Esophagus squamous epithelium (tissue), 5 donors: ENCODE data around the gene TSN. TPM values are rescaled to one million over a fixed set of nuclear protein-coding genes. Genes with fewer than 3 reads are reported as not detected.
A peak's percentile ranks its signal among the peaks of the same experiment; 100 is the strongest.

Source experiments
- DNase-seq: peaks from one replicate; lab custom pipeline; 2025; lab: John Stamatoyannopoulos, UW
- H3K27ac ChIP-seq, 4 donors: fragments of 200-600 bp; sonication (generic); one replicate each; pipeline ENCODE4 v1.5.1; 2016 to 2019; ENCODE audit warnings: mild to moderate bottlenecking in 1 of 4
- H3K27me3 ChIP-seq, 4 donors: fragments of 200-600 bp; sonication (generic); 1 replicate in 3 of 4; 2 replicates in 1 of 4; pipeline versions ENCODE4 v1.5.1 to v1.6.0; 2017 to 2021; ENCODE audit warnings: antibody characterized with exemption in 1 of 4
- H3K36me3 ChIP-seq, 3 donors: fragments of 200-600 bp; sonication (generic); one replicate each; pipeline ENCODE4 v1.5.1; 2016 to 2019
- H3K4me1 ChIP-seq, 3 donors: fragments of 200-600 bp; sonication (generic); one replicate each; pipeline ENCODE4 v1.5.1; 2017 to 2019
- H3K4me3 ChIP-seq, 4 donors: fragments of 200-600 bp; sonication (generic); 1 replicate in 3 of 4; 2 replicates in 1 of 4; pipeline ENCODE4 v1.5.1; 2016 to 2019; ENCODE audit warnings: mild to moderate bottlenecking in 2 of 4, moderate library complexity in 1 of 4
- H3K9me3 ChIP-seq, 3 donors: fragments of 200-600 bp; sonication (generic); one replicate each; pipeline ENCODE4 v1.5.1; 2016 to 2019
- POLR2A ChIP-seq, 4 donors: fragments of 450-650 bp; IDR thresholded peaks; one replicate each; pipeline ENCODE4 v1.6.1; 2017; ENCODE audit warnings: antibody characterized with exemption in 4 of 4, mild to moderate bottlenecking in 4 of 4, moderate library complexity in 3 of 4
- WGBS, 2 donors: methylation state at CpG; one replicate each; pipeline ENCODE4 v1.1.5; 2018; 5-methylcytosine and 5-hydroxymethylcytosine counted together
- intact Hi-C: fragments of 100-400 bp; cut with DNase I; formaldehyde crosslinking; loops from one replicate; pipeline ENCODE4 v1.15.0; 2022
- total RNA-seq, 4 donors: library from RNA; depleted of rRNA; stranded (reverse); fragments of >200 nt; gene quantifications; one replicate each; pipeline ENCODE4 v1.1.0, GENCODE V29; 2016
- TF ChIP-seq, protein P1 (sequence below), 6 experiments: fragments of 450-650 bp in 4 of 6; fragments of 200-600 bp in 2 of 6; sonication (generic) in 2 of 6; IDR thresholded peaks; one replicate each; pipeline ENCODE4 v1.5.1; 2016 to 2019; ENCODE audit warnings: antibody characterized with exemption in 6 of 6, mild to moderate bottlenecking in 4 of 6, moderate library complexity in 4 of 6
- donor health status: DM: yes; HTN: yes; CAD: no.

Gene TSN
- total RNA-seq, 4 donors from 2014 or later: 27.0 to 38.9 (median 34.9) TPM

DNA sequence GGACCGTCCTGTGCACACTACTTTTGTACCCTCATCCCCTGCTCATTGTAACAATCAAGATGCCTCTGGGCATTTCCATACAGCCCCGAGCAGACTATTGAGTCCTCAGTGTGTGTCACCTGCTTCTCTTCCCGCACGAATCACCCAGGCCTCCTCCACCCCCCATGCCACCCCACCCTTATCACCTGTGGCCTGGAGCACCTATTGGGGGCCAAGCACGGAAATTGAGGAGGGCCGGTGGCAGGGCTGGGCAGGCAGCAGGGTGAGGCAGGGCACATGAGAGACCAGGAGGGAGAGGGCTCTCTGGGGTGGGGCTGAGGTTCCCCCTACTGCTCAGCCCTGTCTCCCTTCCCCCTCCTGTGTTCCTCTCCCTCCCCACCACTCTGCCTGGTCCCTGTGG is 14.5 kb upstream of the TSN start:
- peaks cover under 1 to 10% (median 4%) of the 10 kb centered on the region in 3 donors for H3K4me1 ChIP-seq
- no peak for DNase-seq
- 73 to 82% methylated on average over 4 to 5 of the region's 6 CpGs for WGBS, 2 donors

DNA sequence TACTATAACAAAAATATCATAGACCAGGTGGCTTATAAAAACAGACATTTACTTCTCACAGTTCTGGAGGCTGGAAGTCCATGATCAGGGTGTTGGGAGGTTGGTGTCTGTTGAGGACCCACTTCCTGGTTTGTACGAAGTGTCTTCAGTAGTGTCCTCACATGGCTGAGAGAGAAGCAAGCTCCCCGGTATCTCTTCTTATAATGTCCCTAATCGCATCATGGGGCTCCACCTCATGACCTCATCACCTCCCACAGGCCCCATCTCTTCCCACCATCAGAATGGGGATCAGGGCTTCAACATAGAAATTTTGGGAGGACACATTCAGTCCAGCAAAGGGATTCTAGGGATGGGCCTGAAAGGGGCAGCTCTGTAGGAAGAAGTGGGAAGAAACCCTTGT is 14.0 kb upstream of the TSN start:
- WGBS, 2 donors: 86 to 87% methylated on average over 3 of the region's 3 CpGs
- H3K4me3 ChIP-seq: no peak overlapping the region
- DNase-seq: no peak
- H3K4me1 ChIP-seq: peaks cover 0 to 8% (median 4%) of the 10 kb centered on the region in 3 donors
- no peaks in the 10 kb centered on the region for H3K36me3 ChIP-seq
- H3K9me3 ChIP-seq: no peaks in the 10 kb centered on the region
- TF ChIP-seq POLR2A (IDR thresholded peaks at IDR 0.05): no peak
- TF ChIP-seq, protein P1, sequence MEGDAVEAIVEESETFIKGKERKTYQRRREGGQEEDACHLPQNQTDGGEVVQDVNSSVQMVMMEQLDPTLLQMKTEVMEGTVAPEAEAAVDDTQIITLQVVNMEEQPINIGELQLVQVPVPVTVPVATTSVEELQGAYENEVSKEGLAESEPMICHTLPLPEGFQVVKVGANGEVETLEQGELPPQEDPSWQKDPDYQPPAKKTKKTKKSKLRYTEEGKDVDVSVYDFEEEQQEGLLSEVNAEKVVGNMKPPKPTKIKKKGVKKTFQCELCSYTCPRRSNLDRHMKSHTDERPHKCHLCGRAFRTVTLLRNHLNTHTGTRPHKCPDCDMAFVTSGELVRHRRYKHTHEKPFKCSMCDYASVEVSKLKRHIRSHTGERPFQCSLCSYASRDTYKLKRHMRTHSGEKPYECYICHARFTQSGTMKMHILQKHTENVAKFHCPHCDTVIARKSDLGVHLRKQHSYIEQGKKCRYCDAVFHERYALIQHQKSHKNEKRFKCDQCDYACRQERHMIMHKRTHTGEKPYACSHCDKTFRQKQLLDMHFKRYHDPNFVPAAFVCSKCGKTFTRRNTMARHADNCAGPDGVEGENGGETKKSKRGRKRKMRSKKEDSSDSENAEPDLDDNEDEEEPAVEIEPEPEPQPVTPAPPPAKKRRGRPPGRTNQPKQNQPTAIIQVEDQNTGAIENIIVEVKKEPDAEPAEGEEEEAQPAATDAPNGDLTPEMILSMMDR (IDR thresholded peaks at IDR 0.05): no peak
- no peak overlapping the region for H3K27ac ChIP-seq
- H3K27me3 ChIP-seq: no peaks in the 10 kb centered on the region
- intact Hi-C loops: no loop called here

More for the DNA sequence above, 14.5 kb upstream of the TSN start:
- H3K27me3 ChIP-seq: no peaks in the 10 kb centered on the region
- no peaks in the 10 kb centered on the region for H3K36me3 ChIP-seq
- no peak overlapping the region for H3K4me3 ChIP-seq
- no peaks in the 10 kb centered on the region for H3K9me3 ChIP-seq
- TF ChIP-seq POLR2A (IDR thresholded peaks at IDR 0.05): no peak
- intact Hi-C loops: no loop called here
- no peak overlapping the region for H3K27ac ChIP-seq

DNA sequence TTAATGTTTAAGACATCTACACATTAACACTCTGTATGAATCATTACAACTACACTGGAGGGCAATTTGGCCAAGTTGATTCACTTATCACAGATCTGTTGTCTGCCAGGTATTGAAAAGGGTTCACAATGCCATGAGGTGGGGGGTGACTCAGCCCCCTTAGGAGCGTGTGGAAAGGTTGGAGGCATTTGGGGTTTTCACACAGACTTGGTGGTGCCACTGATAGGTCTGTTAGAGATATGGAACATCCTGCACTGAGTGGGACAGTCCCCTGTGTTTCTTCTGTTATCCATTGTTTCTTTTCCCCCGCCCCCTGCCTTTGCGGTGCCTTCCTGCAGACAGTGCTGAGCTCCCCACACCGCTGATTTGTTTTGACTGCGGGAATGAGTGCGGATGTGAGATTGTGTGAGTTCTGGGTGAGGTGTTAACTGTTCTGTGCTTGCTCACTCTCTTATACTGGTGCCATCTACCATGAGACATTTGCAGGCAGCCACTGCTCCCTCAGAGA is 9.3 kb upstream of the TSN start:
- TF ChIP-seq, protein P1 (IDR thresholded peaks at IDR 0.05): no peak
- TF ChIP-seq POLR2A (IDR thresholded peaks at IDR 0.05): no peak
- Histone ChIP-seq H3K27ac (no peak overlapping the region), H3K27me3 (no peaks in the 10 kb centered on the region), H3K36me3 (no peaks in the 10 kb centered on the region), H3K4me1 (no peaks in the 10 kb centered on the region), H3K9me3 (no peaks in the 10 kb centered on the region), H3K4me3 (no peak overlapping the region)
- no peak for DNase-seq
- intact Hi-C loops: no loop called here
- WGBS, 2 donors: 59 to 77% methylated on average over 6 of the region's 6 CpGs

DNA sequence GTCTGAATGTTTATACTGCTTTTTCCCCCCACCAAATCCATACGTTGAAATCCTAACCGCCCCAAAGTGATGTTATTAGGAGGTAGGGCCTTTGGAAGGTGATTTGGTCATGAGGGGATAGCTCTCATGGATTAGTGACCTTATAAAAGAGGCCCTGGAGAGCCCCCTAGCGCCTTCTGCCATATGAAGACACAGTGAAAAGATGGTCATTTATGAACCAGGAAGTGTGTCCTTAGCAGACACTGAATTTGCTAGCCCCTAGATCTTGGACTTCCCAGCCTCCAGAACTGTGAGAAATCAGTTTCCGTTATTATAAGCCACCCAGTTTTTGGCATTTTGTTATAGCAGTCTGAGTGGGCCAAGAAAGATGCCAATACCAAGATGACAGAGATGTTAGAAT is 7.2 kb upstream of the TSN start:
- Histone ChIP-seq H3K27ac (no peak overlapping the region), H3K36me3 (no peaks in the 10 kb centered on the region), H3K27me3 (no peaks in the 10 kb centered on the region), H3K4me3 (no peak overlapping the region), H3K4me1 (no peaks in the 10 kb centered on the region), H3K9me3 (no peaks in the 10 kb centered on the region)
- 61 to 75% methylated on average over 4 of the region's 4 CpGs for WGBS, 2 donors
- intact Hi-C loops: no loop called here
- no peak for DNase-seq
- no peak for TF ChIP-seq POLR2A (IDR thresholded peaks at IDR 0.05)
- TF ChIP-seq, protein P1 (IDR thresholded peaks at IDR 0.05): no peak

DNA sequence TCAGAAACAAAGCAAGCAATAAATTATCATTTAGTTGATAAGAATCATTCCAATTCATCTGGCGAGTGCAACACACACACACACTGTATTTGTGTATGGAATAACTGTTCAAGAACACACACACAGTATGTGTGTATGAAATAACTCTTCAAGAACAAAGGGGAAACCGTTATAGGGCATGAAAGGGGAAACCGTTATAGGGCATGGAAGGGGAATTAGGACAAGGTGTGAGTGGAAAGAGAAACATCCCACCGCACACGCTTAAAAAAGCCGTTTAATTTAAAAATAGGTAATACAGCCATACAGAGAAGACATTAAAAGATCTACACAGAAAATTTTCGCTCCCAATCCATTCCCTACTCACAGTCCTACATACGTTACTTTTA is 607 bp upstream of the TSN start:
- no peak for TF ChIP-seq POLR2A (IDR thresholded peaks at IDR 0.05)
- TF ChIP-seq, protein P1 (IDR thresholded peaks at IDR 0.05): no peak
- H3K36me3 ChIP-seq: peaks cover 0 to 22% (median 5%) of the 10 kb centered on the region in 3 donors
- H3K4me1 ChIP-seq: peaks cover 13 to 36% (median 16%) of the 10 kb centered on the region in 3 donors
- H3K9me3 ChIP-seq: no peaks in the 10 kb centered on the region
- intact Hi-C loops: no loop called here
- WGBS, 2 donors: 1% methylated on average over 8 of the region's 8 CpGs
- DNase-seq: no peak
- H3K27ac ChIP-seq: peak overlapping the region in 3 of 4 donors; percentile 49 to 85 (median 79)
- H3K4me3 ChIP-seq: peak overlapping the region; percentile 72 to 95 (median 88)
- H3K27me3 ChIP-seq: no peaks in the 10 kb centered on the region
